Astrocyte of the cerebellum (primary cell): ENCODE data around the gene TSPEAR.

Experiments used
- DNase-seq: peaks from one replicate; pipeline ENCODE4 v3.0.0-alpha.2; 2011; ENCODE audit warnings: low read depth
- H3K4me3 ChIP-seq: 2 replicates; pipeline ENCODE4 v1.5.1; 2011; ENCODE audit warnings: mild to moderate bottlenecking, low read depth, low read length, moderate library complexity
- CTCF ChIP-seq: IDR thresholded peaks from 2 replicates; pipeline ENCODE4 v1.5.1; 2012; ENCODE audit warnings: low read length, low read depth, moderate library complexity, mild to moderate bottlenecking; ENCODE audit errors: missing control alignments
- in situ Hi-C: cut with HindIII; loops from 2 replicates; pipeline ENCODE4 v1.10.0; 2017; ENCODE audit warnings: low sequenced_read_pairs

The TSPEAR gene

GRCh38 chr21:44751799-44752636 lies 40.6 kb upstream of the TSPEAR start:
- DNase-seq = no peak
- in situ Hi-C loops = no loop called here
- H3K4me3 ChIP-seq = no peak overlapping the region
- no peak for TF ChIP-seq CTCF

GRCh38 chr21:44751186-44751798 lies 39.9 kb upstream of the TSPEAR start:
- TF ChIP-seq CTCF = no peak
- H3K4me3 ChIP-seq = no peak overlapping the region
- in situ Hi-C loops = no loop called here
- no peak for DNase-seq

- H3K4me3 ChIP-seq = no peak overlapping the region
- in situ Hi-C loops = no loop called here
- TF ChIP-seq CTCF = no peak
- no peak for DNase-seq
Measured at GRCh38 chr21:44750675-44751025, 39.3 kb upstream of the TSPEAR start.

GRCh38 chr21:44749759-44750674 lies 38.6 kb upstream of the TSPEAR start:
- in situ Hi-C loops = no loop called here
- no peak for DNase-seq
- TF ChIP-seq CTCF = no peak
- no peak overlapping the region for H3K4me3 ChIP-seq

- TF ChIP-seq CTCF = no peak
- no peak for DNase-seq
- H3K4me3 ChIP-seq = no peak overlapping the region
- in situ Hi-C loops = no loop called here
Measured at GRCh38 chr21:44749116-44749758, 37.9 kb upstream of the TSPEAR start.

- no peak overlapping the region for H3K4me3 ChIP-seq
- in situ Hi-C loops = no loop called here
- no peak for TF ChIP-seq CTCF
- DNase-seq = no peak
Measured at GRCh38 chr21:44748621-44749020, 37.2 kb upstream of the TSPEAR start.
